ENCODE results near the gene LPAR5. TPM values are rescaled to one million over a fixed set of nuclear protein-coding genes. Genes with fewer than 3 reads are reported as not detected.

Gene LPAR5
- total RNA-seq, 4 donors from 2014 or later, result 0.78 to 8.1 (median 3.5) TPM

- no peak for DNase-seq
- TF ChIP-seq CTCF (IDR thresholded peaks at IDR 0.05) (no peak), POLR2A (IDR thresholded peaks at IDR 0.05) (no peak)
- no peaks in the 10 kb centered on the region for H3K27me3 ChIP-seq
- WGBS, 2 donors, result 90 to 91% methylated on average over 12 of the region's 12 CpGs
- H3K4me1 ChIP-seq, result no peaks in the 10 kb centered on the region
- no peaks in the 10 kb centered on the region for H3K9me3 ChIP-seq
- intact Hi-C loops (cut with DNase I), result no loop called here
- no peak overlapping the region for H3K27ac ChIP-seq
- H3K4me3 ChIP-seq (replicated peaks in 1 of 3), result no peak overlapping the region
- peaks cover 94 to 96% of the 10 kb centered on the region in 2 donors for H3K36me3 ChIP-seq
These were observed 52.8 kb downstream of the LPAR5 start for GRCh38 chr12:6582959-6583358.

DNA sequence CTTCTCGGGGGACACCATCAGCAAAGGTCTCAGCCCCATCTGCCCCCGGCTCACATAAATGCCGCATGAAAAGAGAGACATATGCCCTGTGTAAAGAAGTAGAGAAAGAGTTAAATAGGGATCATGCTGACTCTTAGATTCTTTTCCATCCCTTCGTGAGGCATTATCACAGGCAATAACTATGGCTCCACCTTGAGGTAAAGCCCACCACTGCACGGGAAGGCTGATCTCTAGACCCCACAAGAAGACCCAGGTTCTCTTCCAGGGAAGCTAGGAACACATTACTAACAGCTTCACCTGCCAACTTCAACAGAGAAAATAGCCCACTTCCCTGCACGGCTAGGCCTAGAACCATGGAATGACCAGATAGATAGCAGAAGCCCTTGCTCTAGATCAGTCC is 53.6 kb downstream of the LPAR5 start:
- no peaks in the 10 kb centered on the region for H3K27me3 ChIP-seq
- H3K4me1 ChIP-seq, result no peaks in the 10 kb centered on the region
- H3K36me3 ChIP-seq, result peaks cover 94 to 96% of the 10 kb centered on the region in 2 donors
- H3K9me3 ChIP-seq, result no peaks in the 10 kb centered on the region
- H3K4me3 ChIP-seq (replicated peaks in 1 of 3), result no peak overlapping the region
- no peak for TF ChIP-seq CTCF (IDR thresholded peaks at IDR 0.05)
- TF ChIP-seq POLR2A (IDR thresholded peaks at IDR 0.05), result no peak
- intact Hi-C loops (cut with DNase I), result no loop called here
- 86% methylated on average over 6 of the region's 6 CpGs for WGBS, 2 donors
- DNase-seq, result no peak
- no peak overlapping the region for H3K27ac ChIP-seq

DNA sequence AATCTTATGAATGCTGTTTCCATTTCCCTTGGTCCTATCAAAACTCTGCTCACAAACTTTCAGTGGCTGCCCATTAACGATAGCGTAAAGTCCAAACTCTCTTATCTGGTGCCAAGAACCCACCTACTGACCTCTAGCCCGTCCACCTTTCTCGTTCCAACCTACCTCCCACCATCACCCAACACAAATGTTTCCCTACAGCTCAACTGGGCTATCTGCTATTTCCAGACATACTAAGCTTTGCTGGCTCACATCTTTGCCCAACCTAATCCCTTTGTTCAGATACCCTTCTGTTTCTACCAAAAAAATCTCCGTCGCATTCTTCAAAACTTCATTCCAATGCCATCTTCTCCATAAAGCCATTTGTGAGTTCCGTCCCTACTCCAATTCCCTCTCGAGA is 60.1 kb downstream of the LPAR5 start:
- peaks cover 92 to 94% of the 10 kb centered on the region in 2 donors for H3K36me3 ChIP-seq
- WGBS, 2 donors, result 88 to 96% methylated on average over 8 of the region's 8 CpGs
- TF ChIP-seq POLR2A (IDR thresholded peaks at IDR 0.05) (no peak), CTCF (IDR thresholded peaks at IDR 0.05) (no peak)

DNA sequence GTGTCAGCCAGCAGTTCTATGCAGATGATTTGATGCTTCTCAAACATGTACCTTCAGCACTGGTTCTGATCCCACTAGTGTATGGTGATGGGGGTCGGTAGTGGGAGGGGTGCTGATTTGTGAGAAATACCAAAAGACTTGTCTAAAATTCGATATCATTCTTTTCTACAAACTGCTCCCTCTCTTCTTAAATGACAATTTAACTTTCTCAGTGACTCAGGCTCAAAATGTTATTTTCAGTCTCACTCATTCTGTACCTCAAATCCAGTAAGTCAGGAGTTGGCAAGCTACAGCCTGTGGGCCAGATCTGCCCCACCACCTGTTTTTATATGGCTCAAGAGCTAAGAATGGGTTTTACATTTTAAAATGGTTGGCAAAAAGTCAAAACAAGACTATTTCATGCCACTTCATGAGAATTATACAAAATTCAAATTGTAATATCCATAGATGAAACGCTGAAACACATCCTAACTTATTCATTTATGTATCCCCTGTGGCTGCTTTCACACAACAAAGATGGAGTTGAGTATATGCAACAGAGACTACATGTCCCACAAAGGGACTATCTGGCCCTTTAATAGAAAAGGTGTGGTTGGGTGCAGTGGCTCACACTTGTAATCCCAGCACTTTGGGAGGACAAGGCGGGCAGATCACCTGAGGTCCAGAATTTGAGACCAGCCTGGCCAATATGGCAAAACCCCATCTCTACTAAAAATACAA is 61.0 kb downstream of the LPAR5 start:
- WGBS, 2 donors, result 85 to 92% methylated on average over 4 of the region's 4 CpGs
- H3K4me1 ChIP-seq, result no peaks in the 10 kb centered on the region

More for the DNA sequence above, 60.1 kb downstream of the LPAR5 start:
- Histone ChIP-seq H3K27ac (no peak overlapping the region), H3K4me1 (no peaks in the 10 kb centered on the region), H3K27me3 (no peaks in the 10 kb centered on the region), H3K4me3 (replicated peaks in 1 of 3) (no peak overlapping the region), H3K9me3 (no peaks in the 10 kb centered on the region)
- DNase-seq, result no peak
- intact Hi-C loops (cut with DNase I), result no loop called here

More for the DNA sequence above, 61.0 kb downstream of the LPAR5 start:
- Histone ChIP-seq H3K4me3 (replicated peaks in 1 of 3) (no peak overlapping the region), H3K9me3 (no peaks in the 10 kb centered on the region), H3K27me3 (no peaks in the 10 kb centered on the region), H3K36me3 (peaks cover 87 to 91% of the 10 kb centered on the region in 2 donors), H3K27ac (no peak overlapping the region)
- intact Hi-C loops (cut with DNase I), result no loop called here
- no peak for DNase-seq
- no peak for TF ChIP-seq CTCF (IDR thresholded peaks at IDR 0.05)
- TF ChIP-seq POLR2A (IDR thresholded peaks at IDR 0.05), result no peak
